Measurements from ENCODE around the gene FNDC8.
"Not testable (repeated sequence)": the region's sequence is repeated elsewhere in the genome, so short reads cannot be mapped to it uniquely, and the experiment has no call there.

FNDC8 gene

GRCh38 chr17:35097776-35098175 is 23.6 kb upstream of the FNDC8 start:
- no peak for DNase-seq

GRCh38 chr17:35099908-35100307 is 21.5 kb upstream of the FNDC8 start:
- DNase-seq: no peak

DNA sequence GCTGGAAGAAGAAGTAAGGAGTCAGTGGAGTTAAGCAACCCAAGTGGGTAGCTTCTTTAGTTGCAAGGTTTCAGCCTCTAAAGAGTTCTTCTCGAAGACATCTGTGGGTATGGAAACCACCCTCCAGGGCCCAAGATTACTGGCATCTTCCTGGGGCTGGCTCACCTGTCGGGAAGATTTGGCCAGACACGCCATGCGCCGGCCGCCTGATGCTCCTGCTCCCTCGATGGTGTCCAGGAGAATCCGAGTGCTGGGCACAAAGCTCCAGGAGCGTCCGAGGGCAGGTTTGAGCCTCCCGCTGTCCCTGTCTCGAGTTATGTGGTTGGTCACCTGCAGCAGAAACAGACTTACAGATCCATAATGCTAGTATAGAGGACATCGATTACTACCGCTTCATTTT is 20.4 kb upstream of the FNDC8 start:
- no peak for DNase-seq

GRCh38 chr17:35101725-35102124 is 19.7 kb upstream of the FNDC8 start:
- DNase-seq: no peak

GRCh38 chr17:35103271-35103670 is 18.1 kb upstream of the FNDC8 start:
- no peak for DNase-seq

DNA sequence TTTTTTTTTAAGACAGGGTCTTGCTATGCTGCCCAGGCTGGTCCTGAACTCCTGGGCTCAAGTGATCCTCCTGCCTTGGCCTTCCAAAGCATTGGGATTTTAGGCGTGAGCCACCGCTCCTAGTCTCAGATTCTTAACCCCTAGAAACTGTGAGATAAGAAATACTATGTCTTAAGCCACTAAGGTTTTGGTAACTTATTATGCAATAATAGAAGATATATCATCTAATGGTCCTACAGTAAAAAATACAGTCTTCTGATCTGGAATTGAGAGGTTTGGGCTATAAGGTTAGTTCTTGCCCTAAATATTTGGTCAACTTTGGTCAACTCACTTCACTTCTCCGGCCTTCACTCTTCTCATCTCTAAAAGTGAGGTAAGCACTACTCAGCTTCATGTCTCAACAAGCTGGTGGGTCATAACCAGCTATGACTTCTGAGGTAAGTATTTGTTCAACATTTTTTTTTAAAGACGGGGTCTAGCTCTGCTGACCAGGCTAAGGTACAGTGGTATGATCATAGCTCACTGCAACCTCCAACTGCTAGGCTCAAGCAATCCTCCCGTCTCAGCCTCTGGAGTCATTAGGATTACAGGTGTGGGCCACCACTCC is 16.5 kb upstream of the FNDC8 start:
- DNase-seq: no peak

GRCh38 chr17:35110791-35111190 is 10.6 kb upstream of the FNDC8 start:
- not testable (repeated sequence) for DNase-seq

GRCh38 chr17:35116845-35117244 is 4.6 kb upstream of the FNDC8 start:
- no peak for DNase-seq

- DNase-seq: no peak
Observed at GRCh38 chr17:35117984-35118383, 3.4 kb upstream of the FNDC8 start.

GRCh38 chr17:35119370-35120165 is 1.8 kb upstream of the FNDC8 start, which contains the start of gene RAD51D:
RAD51D (minus strand) TSS chr17:35119860; CDS start chr17:35119613, 247 bp downstream.
- peak; percentile 74 for DNase-seq

DNA sequence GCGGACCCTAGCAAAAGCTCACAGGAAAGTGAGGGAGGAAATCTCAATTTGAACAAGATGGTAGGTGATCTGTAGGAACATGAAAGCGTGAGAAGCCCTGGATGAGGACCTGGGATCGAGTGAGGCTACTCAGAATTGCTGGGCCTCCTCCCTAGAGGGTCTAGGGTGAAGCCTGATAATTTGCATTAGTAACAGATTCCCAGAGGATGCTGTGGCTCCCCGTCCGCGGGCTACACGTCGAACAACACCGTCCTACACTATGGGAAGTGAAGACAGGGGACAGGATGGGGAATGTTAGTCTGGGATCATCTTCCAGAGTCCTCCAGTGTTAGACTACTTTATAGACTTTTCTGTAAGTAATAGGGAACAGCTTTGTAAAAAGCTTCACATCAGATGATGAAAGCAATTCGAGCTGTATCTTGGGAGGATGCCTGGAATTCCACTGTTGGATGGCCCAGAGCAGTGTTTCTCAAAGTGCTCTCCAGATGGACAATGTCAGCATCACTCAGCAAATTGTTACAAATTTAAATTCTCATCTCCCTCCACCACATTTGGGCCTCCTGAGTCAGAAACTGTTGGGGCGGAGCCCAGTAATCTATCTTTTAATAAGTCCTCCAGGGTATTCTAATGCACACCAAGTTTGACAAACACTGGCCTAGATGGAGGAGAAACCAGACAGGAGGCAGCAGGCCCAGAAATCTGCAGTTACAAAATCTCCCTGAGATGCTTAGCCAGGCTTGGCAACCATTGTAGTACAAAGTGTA is 6.5 kb downstream of the FNDC8 start:
- no peak for DNase-seq

GRCh38 chr17:35129154-35129972 is 7.9 kb downstream of the FNDC8 start:
- DNase-seq: no peak

DNA sequence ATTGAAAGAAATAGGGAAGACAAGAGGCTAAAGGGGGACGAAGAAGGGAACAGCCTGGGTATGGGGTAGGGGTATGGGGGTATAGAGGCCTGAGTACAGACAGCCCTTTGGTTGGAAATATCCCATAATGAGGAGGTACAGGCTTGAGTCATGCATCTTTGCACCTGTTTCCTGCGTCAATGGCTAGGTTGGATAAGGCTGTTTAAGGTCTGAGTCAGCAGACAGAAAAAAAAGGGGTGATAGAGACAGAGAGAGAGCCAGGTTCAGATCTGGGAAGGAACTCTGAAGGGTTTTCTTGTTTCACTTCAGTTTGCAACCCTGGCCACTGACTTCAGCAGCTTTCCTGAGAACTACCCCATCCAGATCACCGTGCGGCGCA is 8.5 kb downstream of the FNDC8 start:
- no peak for DNase-seq

GRCh38 chr17:35130392-35130791 is 9.0 kb downstream of the FNDC8 start:
- no peak for DNase-seq

DNA sequence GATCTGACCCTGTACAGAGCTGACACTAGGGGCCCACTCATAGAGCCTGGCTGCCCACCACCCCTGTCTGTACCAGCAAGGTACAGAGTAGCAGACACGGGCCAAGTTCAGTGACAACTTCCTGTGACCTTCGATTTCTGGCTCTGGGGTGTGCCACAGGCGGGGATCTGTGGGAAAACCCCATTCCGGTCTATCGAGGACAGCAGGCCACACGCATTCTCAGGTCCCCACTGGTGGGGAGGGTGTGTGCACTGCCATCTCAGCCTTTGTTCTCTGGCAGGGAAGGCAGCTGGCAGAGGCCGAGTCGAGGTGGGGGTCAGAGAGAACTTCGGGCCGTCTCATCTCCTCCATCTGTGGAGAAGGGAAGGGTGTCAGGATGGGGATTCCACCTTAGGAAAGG is 10.7 kb downstream of the FNDC8 start:
- DNase-seq: no peak

DNA sequence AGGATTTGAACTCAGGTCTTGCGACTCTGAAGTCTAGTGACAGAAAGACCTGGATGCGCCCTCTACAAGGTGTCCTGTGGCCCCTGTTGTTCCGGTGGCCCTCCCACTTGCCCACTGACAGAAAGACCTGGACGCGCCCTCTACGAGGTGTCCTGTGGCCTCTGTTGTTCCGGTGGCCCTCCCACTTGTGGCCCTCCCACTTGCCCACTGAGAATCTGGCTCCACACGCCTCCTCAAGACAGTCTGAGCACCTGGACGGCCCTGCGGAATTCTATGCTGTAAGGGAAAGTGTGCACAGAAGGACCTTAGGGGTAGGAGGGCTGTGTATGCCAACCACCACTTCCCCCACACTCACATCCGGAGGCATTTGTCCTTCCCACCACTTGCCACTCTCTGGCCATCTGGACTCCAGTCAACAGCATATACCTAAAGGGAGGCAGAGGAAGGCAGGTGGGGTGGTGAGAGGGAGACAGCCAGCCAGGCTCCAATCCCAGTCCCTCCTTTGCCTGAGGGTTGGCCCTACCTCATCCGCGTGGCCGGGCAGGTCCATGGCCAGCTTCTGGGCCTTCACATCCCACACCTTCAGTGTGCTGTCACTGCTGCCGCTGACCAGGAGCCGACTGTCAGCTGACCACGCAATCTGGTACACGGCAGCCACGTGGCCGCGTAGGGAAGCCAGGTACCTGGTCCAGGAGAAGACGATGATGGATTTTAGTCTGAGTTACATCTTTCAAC is 11.6 kb downstream of the FNDC8 start:
- DNase-seq: no peak

- DNase-seq: no peak
Observed at GRCh38 chr17:35135322-35135721, 13.9 kb downstream of the FNDC8 start.

- no peak for DNase-seq
Observed at GRCh38 chr17:35138218-35138617, 16.8 kb downstream of the FNDC8 start.

DNA sequence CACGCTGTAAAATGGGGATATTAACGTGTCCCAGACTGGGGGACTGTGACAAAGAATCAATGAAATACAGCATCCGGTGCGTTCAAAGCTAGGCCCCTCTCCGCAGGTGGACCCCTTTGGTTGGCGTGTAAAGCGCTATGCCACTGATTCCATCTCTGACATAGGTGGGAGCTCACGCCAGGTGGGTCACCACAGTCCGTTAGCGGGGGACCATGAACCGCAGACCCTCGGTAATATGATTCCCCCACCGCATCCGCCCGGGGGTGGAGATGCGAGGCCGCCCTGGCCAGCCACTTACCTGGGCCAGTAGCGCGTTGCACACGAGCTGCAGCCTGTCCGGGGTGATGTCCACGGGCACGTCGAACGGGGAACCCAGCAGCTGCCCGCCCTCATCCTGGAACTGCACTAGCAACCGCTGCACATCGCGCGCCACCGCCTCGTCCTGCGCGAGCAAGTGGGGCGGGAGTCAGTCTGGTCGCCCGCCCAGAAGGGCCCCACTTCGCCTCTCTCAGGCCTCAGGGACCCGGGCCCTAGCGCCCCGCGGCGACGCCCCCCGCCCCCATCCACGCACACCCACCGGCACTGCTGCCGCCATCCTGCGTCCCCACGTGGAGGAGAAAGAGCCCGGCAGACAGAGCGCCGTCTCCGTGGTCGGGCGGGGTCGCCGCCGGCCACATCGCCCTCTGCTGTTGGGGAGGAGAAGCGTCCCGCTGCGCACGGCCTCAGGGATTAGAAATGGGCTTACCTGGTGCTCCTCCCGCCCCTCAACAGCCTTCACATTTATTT is 20.5 kb downstream of the FNDC8 start, which contains the start of gene NLE1:
Gene NLE1 (minus strand): TSS at position 623 of the 786 bp plus-strand sequence. CDS start 28 bp downstream, at position 595.
- peak; percentile 36 for DNase-seq

- DNase-seq: no peak
Observed at GRCh38 chr17:35142467-35142796, 21.0 kb downstream of the FNDC8 start.

- DNase-seq: no peak
Observed at GRCh38 chr17:35144840-35145239, 23.4 kb downstream of the FNDC8 start.
